Fibroblast of lung (primary cell): ENCODE results near the gene GLTPD2. TPM values are rescaled to one million over a fixed set of nuclear protein-coding genes. Genes with fewer than 3 reads are reported as not detected.

ENCODE experiments used
- DNase-seq, 2 donors: peaks; one replicate each; pipeline versions ENCODE4 v3.0.0 to v3.0.0-alpha.2; 2010; ENCODE audit warnings: low read depth in 2 of 2
- H2AFZ ChIP-seq: 2 replicates; pipeline ENCODE4 v1.5.1; 2012; ENCODE audit warnings: low read length, control low read depth, inconsistent platforms
- H3K27ac ChIP-seq: 2 replicates; pipeline ENCODE4 v1.5.1; 2011; ENCODE audit warnings: low read length, control low read depth; ENCODE audit not compliant: insufficient read depth
- H3K27me3 ChIP-seq: 2 replicates; pipeline ENCODE4 v1.5.1; 2011; ENCODE audit warnings: mild to moderate bottlenecking, low read length; ENCODE audit not compliant: control insufficient read depth, insufficient read depth
- H3K36me3 ChIP-seq: 2 replicates; pipeline ENCODE4 v1.5.1; 2011; ENCODE audit warnings: low read length; ENCODE audit not compliant: control insufficient read depth, insufficient read depth
- H3K4me1 ChIP-seq: 2 replicates; pipeline ENCODE4 v1.5.1; 2011; ENCODE audit warnings: low read length; ENCODE audit not compliant: control insufficient read depth, insufficient read depth; ENCODE audit errors: extremely low read depth
- H3K4me2 ChIP-seq: 2 replicates; pipeline ENCODE4 v1.5.1; 2011; ENCODE audit warnings: low read length, control low read depth; ENCODE audit not compliant: insufficient read depth; ENCODE audit errors: extremely low read depth
- H3K4me3 ChIP-seq, 4 experiments: fragments of 200-600 bp in 1 of 4; sonication (generic) in 1 of 4; replicated peaks in 1 of 4; 2 replicates each; pipeline ENCODE4 v1.5.1; 2011 to 2016; ENCODE audit warnings: low read length in 4 of 4, low read depth in 3 of 4, mild to moderate bottlenecking in 3 of 4, control low read depth in 2 of 4, inconsistent platforms in 1 of 4, mixed read lengths in 1 of 4; ENCODE audit not compliant: insufficient read depth in 1 of 4; ENCODE audit errors: control extremely low read depth in 1 of 4
- H3K79me2 ChIP-seq: 2 replicates; pipeline ENCODE4 v1.5.1; 2012; ENCODE audit warnings: mild to moderate bottlenecking, low read length, inconsistent platforms; ENCODE audit not compliant: control insufficient read depth, insufficient read depth
- H3K9ac ChIP-seq: 2 replicates; pipeline ENCODE4 v1.5.1; 2011; ENCODE audit warnings: mild to moderate bottlenecking, low read length, control low read depth; ENCODE audit not compliant: insufficient read depth
- H3K9me3 ChIP-seq: 2 replicates; pipeline ENCODE4 v1.5.1; 2012; ENCODE audit warnings: low read depth, low read length; ENCODE audit not compliant: control insufficient read depth, insufficient read depth
- H4K20me1 ChIP-seq: 2 replicates; pipeline ENCODE4 v1.5.1; 2011; ENCODE audit warnings: low read length; ENCODE audit not compliant: control insufficient read depth, insufficient read depth; ENCODE audit errors: extremely low read depth
- EZH2 ChIP-seq: IDR thresholded peaks from 2 replicates; pipeline ENCODE4 v1.5.1; 2012; ENCODE audit warnings: low read length, control low read depth, mild to moderate bottlenecking; ENCODE audit errors: missing control alignments
- polyA plus RNA-seq, 2 donors: library from polyadenylated mRNA; depleted of rRNA in 1 of 2; stranded (reverse) in 1 of 2; unstranded in 1 of 2; fragments of >200 nt; gene quantifications; 2 replicates each; pipeline ENCODE4 v1.2.1, GENCODE V29; 2011 to 2012; ENCODE audit warnings: missing spikeins in 1 of 2
- total RNA-seq: library from RNA; depleted of rRNA; stranded (reverse); fragments of >200 nt; gene quantifications from 2 replicates; pipeline ENCODE4 v1.2.1, GENCODE V29; 2014
- TF ChIP-seq, protein P1 (sequence below), 2 donors: IDR thresholded peaks in 1 of 2; conservative IDR thresholded peaks in 1 of 2; 1 replicate in 1 of 2; 2 replicates in 1 of 2; pipeline ENCODE4 v1.5.1; 2011 to 2012; ENCODE audit warnings: low read length in 2 of 2, control low read depth in 1 of 2, inconsistent platforms in 1 of 2, low read depth in 1 of 2, mild to moderate bottlenecking in 1 of 2

GLTPD2 gene
- total and polyA plus RNA-seq, 2 donors (not counting 1 experiment from before 2014, with no cell fraction given), result not detected

- H3K4me2 ChIP-seq, result no peak overlapping the region
- no peaks in the 10 kb centered on the region for H3K9me3 ChIP-seq
- no peaks in the 10 kb centered on the region for H3K79me2 ChIP-seq
- H3K27me3 ChIP-seq, result peaks cover 3% of the 10 kb centered on the region
- no peak overlapping the region for H2AFZ ChIP-seq
- no peak overlapping the region for H3K4me3 ChIP-seq
- H3K9ac ChIP-seq, result no peak overlapping the region
- H3K4me1 ChIP-seq, result no peaks in the 10 kb centered on the region
- no peaks in the 10 kb centered on the region for H4K20me1 ChIP-seq
- no peak for TF ChIP-seq EZH2
- TF ChIP-seq, protein P1, sequence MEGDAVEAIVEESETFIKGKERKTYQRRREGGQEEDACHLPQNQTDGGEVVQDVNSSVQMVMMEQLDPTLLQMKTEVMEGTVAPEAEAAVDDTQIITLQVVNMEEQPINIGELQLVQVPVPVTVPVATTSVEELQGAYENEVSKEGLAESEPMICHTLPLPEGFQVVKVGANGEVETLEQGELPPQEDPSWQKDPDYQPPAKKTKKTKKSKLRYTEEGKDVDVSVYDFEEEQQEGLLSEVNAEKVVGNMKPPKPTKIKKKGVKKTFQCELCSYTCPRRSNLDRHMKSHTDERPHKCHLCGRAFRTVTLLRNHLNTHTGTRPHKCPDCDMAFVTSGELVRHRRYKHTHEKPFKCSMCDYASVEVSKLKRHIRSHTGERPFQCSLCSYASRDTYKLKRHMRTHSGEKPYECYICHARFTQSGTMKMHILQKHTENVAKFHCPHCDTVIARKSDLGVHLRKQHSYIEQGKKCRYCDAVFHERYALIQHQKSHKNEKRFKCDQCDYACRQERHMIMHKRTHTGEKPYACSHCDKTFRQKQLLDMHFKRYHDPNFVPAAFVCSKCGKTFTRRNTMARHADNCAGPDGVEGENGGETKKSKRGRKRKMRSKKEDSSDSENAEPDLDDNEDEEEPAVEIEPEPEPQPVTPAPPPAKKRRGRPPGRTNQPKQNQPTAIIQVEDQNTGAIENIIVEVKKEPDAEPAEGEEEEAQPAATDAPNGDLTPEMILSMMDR (conservative IDR thresholded peaks at IDR 0.05 in 1 of 2, IDR thresholded peaks at IDR 0.05 in 1 of 2; ENCODE audit: low read depth in 1 of 2, low read length in 2 of 2), result no peak
- no peak overlapping the region for H3K27ac ChIP-seq
- H3K36me3 ChIP-seq, result no peaks in the 10 kb centered on the region
- DNase-seq, result no peak
These were observed 24.2 kb upstream of the GLTPD2 start for GRCh38 chr17:4764595-4764994.

DNA sequence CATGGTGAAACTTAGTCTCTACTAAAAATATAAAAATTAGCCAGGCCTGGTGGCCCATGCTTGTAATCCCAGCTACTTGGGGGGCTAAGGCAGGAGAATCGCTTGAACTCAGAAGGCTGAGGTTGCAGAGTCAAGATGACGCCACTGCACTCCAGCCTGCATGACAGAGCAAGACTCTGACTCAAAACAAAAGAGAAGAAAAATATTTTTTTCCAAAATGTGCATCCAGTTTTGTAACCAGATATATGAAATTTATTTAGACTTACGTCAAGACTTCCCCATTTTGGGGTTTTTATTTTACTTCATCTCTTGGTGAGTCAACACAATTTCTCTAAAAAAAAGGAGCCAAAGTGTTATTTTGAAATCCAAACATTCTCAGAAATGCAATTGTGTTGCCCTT is 22.6 kb upstream of the GLTPD2 start:
- H3K27me3 ChIP-seq, result peaks cover 6% of the 10 kb centered on the region
- no peak overlapping the region for H3K4me2 ChIP-seq
- TF ChIP-seq, protein P1 (conservative IDR thresholded peaks at IDR 0.05 in 1 of 2, IDR thresholded peaks at IDR 0.05 in 1 of 2; ENCODE audit: low read depth in 1 of 2, low read length in 2 of 2), result no peak
- no peak for TF ChIP-seq EZH2
- no peaks in the 10 kb centered on the region for H3K4me1 ChIP-seq
- H3K27ac ChIP-seq, result no peak overlapping the region
- no peaks in the 10 kb centered on the region for H3K79me2 ChIP-seq
- no peak overlapping the region for H3K4me3 ChIP-seq
- no peak overlapping the region for H2AFZ ChIP-seq
- DNase-seq, result no peak
- H3K9me3 ChIP-seq, result no peaks in the 10 kb centered on the region
- no peak overlapping the region for H3K9ac ChIP-seq
- no peaks in the 10 kb centered on the region for H4K20me1 ChIP-seq
- H3K36me3 ChIP-seq, result no peaks in the 10 kb centered on the region

DNA sequence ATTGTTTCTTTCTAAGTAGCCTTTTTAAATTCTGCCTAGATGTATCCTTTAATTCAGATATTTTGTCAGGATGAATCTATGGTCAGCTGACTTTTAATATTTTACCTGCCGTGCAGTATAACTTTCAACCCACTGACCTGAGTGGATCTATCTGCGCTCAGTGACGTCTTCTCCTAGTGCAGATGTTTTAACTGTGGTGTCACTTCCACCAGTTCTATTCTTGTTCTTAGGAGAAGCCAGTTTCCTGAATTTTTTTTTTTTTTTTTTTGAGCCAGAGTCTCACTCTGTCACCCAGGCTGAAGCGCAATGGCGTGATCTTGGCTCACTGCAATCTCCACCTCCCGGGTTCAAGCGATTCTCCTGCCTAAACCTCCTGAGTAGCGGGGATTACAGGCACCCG is 22.0 kb upstream of the GLTPD2 start:
- H3K4me3 ChIP-seq, result no peak overlapping the region
- H3K27ac ChIP-seq, result no peak overlapping the region
- no peaks in the 10 kb centered on the region for H4K20me1 ChIP-seq
- no peaks in the 10 kb centered on the region for H3K36me3 ChIP-seq
- DNase-seq, result no peak
- no peaks in the 10 kb centered on the region for H3K79me2 ChIP-seq
- TF ChIP-seq, protein P1 (conservative IDR thresholded peaks at IDR 0.05 in 1 of 2, IDR thresholded peaks at IDR 0.05 in 1 of 2; ENCODE audit: low read depth in 1 of 2, low read length in 2 of 2), result no peak
- no peak for TF ChIP-seq EZH2
- no peak overlapping the region for H3K9ac ChIP-seq
- no peaks in the 10 kb centered on the region for H3K9me3 ChIP-seq
- H3K4me2 ChIP-seq, result no peak overlapping the region
- peaks cover 6% of the 10 kb centered on the region for H3K27me3 ChIP-seq
- no peak overlapping the region for H2AFZ ChIP-seq
- no peaks in the 10 kb centered on the region for H3K4me1 ChIP-seq
